ENCODE measurements around the gene PDXK. TPM values are rescaled to one million over a fixed set of nuclear protein-coding genes. Genes with fewer than 3 reads are reported as not detected.

The PDXK gene
- total and polyA plus RNA-seq, 10 of the 15 experiments (the other 5 are each of a cell fraction or from before 2014, with no cell fraction given), result 3.7 to 141 (median 60.0) TPM

DNA sequence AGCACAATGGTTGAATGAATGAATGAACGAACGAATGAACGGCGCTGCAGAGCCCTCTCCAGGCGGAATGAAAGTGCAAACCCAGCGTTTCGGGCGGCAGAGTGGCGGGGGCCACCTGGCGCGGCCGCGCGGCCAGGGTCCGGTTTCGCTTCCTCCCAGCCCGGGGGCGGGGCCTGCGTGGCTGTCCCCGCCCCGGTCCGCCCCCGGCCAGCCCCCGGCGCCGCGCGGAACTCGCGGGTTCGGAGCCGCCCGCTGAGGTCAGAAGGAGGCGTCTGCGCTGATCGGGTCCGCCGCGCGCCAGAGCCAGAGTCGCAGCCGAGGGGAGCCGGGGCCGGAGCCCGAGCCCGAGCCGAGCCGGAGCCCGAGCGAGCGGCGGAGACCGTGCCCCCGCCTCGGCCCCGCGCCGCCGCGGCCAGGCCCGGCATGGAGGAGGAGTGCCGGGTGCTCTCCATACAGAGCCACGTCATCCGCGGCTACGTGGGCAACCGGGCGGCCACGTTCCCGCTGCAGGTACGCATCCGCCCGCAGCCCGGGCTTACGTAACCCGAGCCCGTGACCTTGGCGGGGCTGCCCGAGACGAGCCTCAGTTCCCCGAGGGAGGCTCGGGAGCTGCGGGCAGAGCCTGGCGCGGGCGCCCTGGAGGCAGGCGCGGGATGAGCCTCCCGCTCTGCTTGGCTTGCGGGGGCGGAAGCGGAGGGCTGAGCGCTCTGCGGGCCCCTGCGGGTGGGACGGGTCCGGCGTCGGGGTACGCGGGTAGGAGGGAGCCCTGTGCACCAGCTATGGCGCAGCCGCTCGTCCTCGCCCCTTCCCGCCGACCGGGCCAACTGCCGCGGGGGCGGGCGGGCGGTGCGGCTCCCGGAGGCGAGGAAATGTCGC is at the start of gene PDXK (continued):
- TF ChIP-seq, protein P1, sequence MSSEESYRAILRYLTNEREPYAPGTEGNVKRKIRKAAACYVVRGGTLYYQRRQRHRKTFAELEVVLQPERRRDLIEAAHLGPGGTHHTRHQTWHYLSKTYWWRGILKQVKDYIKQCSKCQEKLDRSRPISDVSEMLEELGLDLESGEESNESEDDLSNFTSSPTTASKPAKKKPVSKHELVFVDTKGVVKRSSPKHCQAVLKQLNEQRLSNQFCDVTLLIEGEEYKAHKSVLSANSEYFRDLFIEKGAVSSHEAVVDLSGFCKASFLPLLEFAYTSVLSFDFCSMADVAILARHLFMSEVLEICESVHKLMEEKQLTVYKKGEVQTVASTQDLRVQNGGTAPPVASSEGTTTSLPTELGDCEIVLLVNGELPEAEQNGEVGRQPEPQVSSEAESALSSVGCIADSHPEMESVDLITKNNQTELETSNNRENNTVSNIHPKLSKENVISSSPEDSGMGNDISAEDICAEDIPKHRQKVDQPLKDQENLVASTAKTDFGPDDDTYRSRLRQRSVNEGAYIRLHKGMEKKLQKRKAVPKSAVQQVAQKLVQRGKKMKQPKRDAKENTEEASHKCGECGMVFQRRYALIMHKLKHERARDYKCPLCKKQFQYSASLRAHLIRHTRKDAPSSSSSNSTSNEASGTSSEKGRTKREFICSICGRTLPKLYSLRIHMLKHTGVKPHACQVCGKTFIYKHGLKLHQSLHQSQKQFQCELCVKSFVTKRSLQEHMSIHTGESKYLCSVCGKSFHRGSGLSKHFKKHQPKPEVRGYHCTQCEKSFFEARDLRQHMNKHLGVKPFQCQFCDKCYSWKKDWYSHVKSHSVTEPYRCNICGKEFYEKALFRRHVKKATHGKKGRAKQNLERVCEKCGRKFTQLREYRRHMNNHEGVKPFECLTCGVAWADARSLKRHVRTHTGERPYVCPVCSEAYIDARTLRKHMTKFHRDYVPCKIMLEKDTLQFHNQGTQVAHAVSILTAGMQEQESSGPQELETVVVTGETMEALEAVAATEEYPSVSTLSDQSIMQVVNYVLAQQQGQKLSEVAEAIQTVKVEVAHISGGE (CRISPR knock-in tag; IDR thresholded peaks at IDR 0.05), result no peak
- TF ChIP-seq, protein P2, sequence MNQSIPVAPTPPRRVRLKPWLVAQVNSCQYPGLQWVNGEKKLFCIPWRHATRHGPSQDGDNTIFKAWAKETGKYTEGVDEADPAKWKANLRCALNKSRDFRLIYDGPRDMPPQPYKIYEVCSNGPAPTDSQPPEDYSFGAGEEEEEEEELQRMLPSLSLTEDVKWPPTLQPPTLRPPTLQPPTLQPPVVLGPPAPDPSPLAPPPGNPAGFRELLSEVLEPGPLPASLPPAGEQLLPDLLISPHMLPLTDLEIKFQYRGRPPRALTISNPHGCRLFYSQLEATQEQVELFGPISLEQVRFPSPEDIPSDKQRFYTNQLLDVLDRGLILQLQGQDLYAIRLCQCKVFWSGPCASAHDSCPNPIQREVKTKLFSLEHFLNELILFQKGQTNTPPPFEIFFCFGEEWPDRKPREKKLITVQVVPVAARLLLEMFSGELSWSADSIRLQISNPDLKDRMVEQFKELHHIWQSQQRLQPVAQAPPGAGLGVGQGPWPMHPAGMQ (IDR thresholded peaks at IDR 0.05; ENCODE audit: borderline replicate concordance), result no peak
- TF ChIP-seq SUPT20H (IDR thresholded peaks at IDR 0.05; ENCODE audit: borderline replicate concordance, control insufficient read depth, low read depth, low read length) (no peak), MEF2A (IDR thresholded peaks at IDR 0.05; ENCODE audit: insufficient read depth, low read depth, low read length) (no peak), POLR2AphosphoS5 (IDR thresholded peaks at IDR 0.05; ENCODE audit: low read length) (peak; percentile 65; the same call in 1 of the 2 replicates), KLF5 (IDR thresholded peaks at IDR 0.05; ENCODE audit: partially characterized antibody) (no peak), SIX5 (IDR thresholded peaks at IDR 0.05; ENCODE audit: low read depth, low read length, severe bottlenecking) (no peak), RFX5 (IDR thresholded peaks at IDR 0.05; ENCODE audit: low read depth, low read length) (no peak), TCF3 (IDR thresholded peaks at IDR 0.05; ENCODE audit: borderline replicate concordance, insufficient read depth, low read depth, low read length) (peak; percentile 92)
- TF ChIP-seq, protein P3, sequence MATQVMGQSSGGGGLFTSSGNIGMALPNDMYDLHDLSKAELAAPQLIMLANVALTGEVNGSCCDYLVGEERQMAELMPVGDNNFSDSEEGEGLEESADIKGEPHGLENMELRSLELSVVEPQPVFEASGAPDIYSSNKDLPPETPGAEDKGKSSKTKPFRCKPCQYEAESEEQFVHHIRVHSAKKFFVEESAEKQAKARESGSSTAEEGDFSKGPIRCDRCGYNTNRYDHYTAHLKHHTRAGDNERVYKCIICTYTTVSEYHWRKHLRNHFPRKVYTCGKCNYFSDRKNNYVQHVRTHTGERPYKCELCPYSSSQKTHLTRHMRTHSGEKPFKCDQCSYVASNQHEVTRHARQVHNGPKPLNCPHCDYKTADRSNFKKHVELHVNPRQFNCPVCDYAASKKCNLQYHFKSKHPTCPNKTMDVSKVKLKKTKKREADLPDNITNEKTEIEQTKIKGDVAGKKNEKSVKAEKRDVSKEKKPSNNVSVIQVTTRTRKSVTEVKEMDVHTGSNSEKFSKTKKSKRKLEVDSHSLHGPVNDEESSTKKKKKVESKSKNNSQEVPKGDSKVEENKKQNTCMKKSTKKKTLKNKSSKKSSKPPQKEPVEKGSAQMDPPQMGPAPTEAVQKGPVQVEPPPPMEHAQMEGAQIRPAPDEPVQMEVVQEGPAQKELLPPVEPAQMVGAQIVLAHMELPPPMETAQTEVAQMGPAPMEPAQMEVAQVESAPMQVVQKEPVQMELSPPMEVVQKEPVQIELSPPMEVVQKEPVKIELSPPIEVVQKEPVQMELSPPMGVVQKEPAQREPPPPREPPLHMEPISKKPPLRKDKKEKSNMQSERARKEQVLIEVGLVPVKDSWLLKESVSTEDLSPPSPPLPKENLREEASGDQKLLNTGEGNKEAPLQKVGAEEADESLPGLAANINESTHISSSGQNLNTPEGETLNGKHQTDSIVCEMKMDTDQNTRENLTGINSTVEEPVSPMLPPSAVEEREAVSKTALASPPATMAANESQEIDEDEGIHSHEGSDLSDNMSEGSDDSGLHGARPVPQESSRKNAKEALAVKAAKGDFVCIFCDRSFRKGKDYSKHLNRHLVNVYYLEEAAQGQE (IDR thresholded peaks at IDR 0.05; ENCODE audit: low read depth, low read length), result no peak
- TF ChIP-seq, protein P4, sequence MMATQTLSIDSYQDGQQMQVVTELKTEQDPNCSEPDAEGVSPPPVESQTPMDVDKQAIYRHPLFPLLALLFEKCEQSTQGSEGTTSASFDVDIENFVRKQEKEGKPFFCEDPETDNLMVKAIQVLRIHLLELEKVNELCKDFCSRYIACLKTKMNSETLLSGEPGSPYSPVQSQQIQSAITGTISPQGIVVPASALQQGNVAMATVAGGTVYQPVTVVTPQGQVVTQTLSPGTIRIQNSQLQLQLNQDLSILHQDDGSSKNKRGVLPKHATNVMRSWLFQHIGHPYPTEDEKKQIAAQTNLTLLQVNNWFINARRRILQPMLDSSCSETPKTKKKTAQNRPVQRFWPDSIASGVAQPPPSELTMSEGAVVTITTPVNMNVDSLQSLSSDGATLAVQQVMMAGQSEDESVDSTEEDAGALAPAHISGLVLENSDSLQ (IDR thresholded peaks at IDR 0.05), result no peak
- TF ChIP-seq, protein P5, sequence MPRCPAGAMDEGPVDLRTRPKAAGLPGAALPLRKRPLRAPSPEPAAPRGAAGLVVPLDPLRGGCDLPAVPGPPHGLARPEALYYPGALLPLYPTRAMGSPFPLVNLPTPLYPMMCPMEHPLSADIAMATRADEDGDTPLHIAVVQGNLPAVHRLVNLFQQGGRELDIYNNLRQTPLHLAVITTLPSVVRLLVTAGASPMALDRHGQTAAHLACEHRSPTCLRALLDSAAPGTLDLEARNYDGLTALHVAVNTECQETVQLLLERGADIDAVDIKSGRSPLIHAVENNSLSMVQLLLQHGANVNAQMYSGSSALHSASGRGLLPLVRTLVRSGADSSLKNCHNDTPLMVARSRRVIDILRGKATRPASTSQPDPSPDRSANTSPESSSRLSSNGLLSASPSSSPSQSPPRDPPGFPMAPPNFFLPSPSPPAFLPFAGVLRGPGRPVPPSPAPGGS (IDR thresholded peaks at IDR 0.05; ENCODE audit: borderline replicate concordance, insufficient read depth, low read depth, low read length, poor library complexity, severe bottlenecking), result no peak

All from GM12878 (cell line).